LNCAP (cell line): ENCODE data around the gene CFAP61.

ENCODE experiments used
- CTCF ChIP-seq: fragments of 450-650 bp; IDR thresholded peaks from 2 replicates; pipeline ENCODE4 v1.5.1; 2017; ENCODE audit warnings: mild to moderate bottlenecking

CFAP61 gene

GRCh38 chr20:20022498-20022897 lies 29.8 kb upstream of the CFAP61 start:
- no peak for TF ChIP-seq CTCF

DNA sequence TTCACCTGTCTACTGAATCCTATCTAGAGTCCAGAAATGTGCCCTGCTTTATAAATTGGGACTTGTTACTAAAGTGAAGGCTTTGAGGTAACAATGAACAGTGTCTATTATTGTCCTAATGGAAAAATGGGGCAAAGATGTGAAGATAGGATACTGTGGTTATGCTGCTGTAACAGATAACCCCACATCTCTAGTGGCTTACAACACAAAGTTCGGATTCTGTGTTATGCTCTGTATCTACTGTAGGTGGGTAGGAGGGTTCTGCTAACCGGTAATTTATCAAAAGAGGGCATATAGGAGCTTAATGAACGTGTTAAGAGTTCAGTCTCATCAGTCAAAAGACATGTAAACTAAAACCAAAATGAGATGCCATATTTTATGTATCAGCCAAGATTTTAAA lies 28.9 kb upstream of the CFAP61 start:
- no peak for TF ChIP-seq CTCF

DNA sequence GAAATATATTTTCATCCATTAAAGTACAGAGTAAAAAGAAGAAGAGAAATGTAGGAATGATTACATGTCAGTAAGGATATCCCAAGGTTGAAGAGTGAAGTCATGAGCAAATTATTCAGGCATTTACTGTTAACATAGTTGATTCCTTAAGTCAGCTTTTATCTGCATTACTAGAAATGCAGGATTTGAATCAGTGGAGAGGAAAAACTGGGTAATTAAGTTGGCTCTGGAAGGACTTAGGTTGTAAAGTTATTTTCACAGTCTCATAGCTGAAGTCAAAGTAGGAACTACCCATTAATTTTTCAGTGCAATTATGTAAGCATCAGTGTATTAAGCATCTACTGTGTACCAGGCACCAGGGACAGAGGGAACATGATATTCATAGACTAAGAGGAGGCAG lies 27.4 kb upstream of the CFAP61 start:
- TF ChIP-seq CTCF, result no peak

DNA sequence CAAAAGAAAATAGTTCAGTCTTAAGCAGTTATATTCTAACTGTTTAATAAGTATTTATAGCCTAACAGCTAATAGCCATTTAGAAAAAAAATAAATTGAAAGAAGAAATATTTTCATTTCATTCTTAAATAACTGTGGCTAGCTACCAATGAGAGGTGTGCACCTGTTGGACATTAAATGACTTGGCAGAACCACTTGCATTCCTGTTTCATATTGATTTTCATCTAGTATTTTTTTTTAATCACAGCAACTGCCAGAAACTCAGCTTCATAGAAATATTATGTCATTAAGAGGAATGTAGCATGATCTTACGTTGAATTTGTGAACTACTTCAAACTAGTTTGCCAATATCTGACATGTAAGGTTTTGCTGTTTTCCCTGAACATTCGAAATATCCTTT lies 25.0 kb upstream of the CFAP61 start:
- no peak for TF ChIP-seq CTCF

- TF ChIP-seq CTCF, result no peak
Observed at GRCh38 chr20:20031790-20032189, 20.5 kb upstream of the CFAP61 start.

GRCh38 chr20:20034486-20034885 lies 17.8 kb upstream of the CFAP61 start:
- no peak for TF ChIP-seq CTCF

DNA sequence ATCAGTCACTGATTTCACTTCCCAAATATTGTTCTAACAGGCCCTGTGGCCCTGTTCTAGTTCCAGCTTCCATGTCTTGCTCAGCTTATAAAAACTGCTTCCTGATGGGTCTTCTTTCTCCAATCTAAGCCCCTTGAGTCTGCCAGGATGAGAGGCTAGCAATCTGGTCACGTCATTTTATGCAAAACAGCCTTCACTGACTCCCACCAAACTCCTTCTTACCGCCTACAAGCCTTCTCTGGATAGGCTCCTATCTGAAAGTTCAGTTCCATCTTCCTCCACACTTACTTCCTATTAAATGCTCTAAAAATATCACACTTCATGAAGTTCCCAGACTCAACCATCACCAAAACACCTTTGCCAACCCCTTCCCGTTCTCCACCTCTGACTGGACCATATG lies 15.6 kb upstream of the CFAP61 start:
- TF ChIP-seq CTCF, result no peak

- no peak for TF ChIP-seq CTCF
Observed at GRCh38 chr20:20037960-20038359, 14.4 kb upstream of the CFAP61 start.
